T-helper 17 cell (primary cell): ENCODE results near the gene BANP. TPM values are rescaled to one million over a fixed set of nuclear protein-coding genes. Genes with fewer than 3 reads are reported as not detected.
"Not testable (repeated sequence)": the region's sequence is repeated elsewhere in the genome, so short reads cannot be mapped to it uniquely, and the experiment has no call there.

Experiments
- ATAC-seq: fragments of 150-1000 bp; cut with Tn5 transposase; 2 replicates; pipeline ENCODE4 v1.10.0; 2021; ENCODE audit warnings: mild to moderate bottlenecking, moderate library complexity
- DNase-seq, 3 donors: peaks; one replicate each; pipeline versions ENCODE4 v3.0.0 to v3.0.0-alpha.2; 2020 to 2021
- H3K9me3 ChIP-seq: one replicate; pipeline ENCODE4 v1.7.0; 2013; ENCODE audit warnings: low read length, mild to moderate bottlenecking; ENCODE audit not compliant: control insufficient read depth, poor library complexity, severe bottlenecking
- H3K27ac Mint-ChIP-seq: one replicate; pipeline ENCODE4 v1.8.0; 2022; ENCODE audit warnings: mild to moderate bottlenecking, moderate library complexity, mixed read lengths
- H3K27me3 Mint-ChIP-seq: one replicate; pipeline ENCODE4 v1.8.0; 2022; ENCODE audit warnings: mixed read lengths
- H3K36me3 Mint-ChIP-seq: one replicate; pipeline ENCODE4 v1.8.0; 2022; ENCODE audit warnings: low read depth, mixed read lengths
- H3K4me1 Mint-ChIP-seq: one replicate; pipeline ENCODE4 v1.8.0; 2022; ENCODE audit warnings: mild to moderate bottlenecking, mixed read lengths
- H3K4me3 Mint-ChIP-seq: one replicate; pipeline ENCODE4 v1.8.0; 2022; ENCODE audit warnings: mild to moderate bottlenecking, moderate library complexity, mixed read lengths
- total RNA-seq, 4 donors: library from RNA in 2 of 4; stranded (reverse) in 2 of 4; gene quantifications; one replicate each; pipeline ENCODE4 v1.2.3 and lab custom pipeline; 2022 to 2026

BANP gene
- total RNA-seq, 2 donors from 2014 or later: 46.9 to 47.9 TPM

DNA sequence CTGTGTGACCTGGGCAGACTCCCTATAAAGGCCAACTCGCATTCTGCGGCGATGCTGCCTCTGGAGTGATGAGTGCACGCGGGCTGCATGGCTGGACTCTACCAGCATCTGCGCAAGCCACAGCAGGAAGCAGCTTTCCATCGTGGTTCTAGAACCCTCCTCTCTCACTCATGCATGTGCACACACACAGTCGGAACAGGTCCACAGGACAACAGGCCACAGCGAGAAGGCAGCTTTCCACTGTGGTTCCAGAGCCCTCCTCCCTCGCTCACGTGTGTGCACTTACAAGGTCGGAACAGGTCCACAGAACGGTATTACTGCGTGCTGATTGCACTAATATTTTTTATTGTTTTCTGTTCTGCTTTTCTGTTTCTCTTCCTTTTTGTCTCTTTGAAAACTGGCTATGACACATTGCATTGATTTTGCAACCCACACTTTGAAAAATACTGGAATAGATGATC lies 92.9 kb downstream of the BANP start:
- peak; percentile 46 for ATAC-seq
- H3K4me1 Mint-ChIP-seq, H3K27me3 Mint-ChIP-seq, H3K36me3 Mint-ChIP-seq, DNase-seq, H3K9me3 ChIP-seq, H3K4me3 Mint-ChIP-seq, H3K27ac Mint-ChIP-seq: not testable (repeated sequence)

DNA sequence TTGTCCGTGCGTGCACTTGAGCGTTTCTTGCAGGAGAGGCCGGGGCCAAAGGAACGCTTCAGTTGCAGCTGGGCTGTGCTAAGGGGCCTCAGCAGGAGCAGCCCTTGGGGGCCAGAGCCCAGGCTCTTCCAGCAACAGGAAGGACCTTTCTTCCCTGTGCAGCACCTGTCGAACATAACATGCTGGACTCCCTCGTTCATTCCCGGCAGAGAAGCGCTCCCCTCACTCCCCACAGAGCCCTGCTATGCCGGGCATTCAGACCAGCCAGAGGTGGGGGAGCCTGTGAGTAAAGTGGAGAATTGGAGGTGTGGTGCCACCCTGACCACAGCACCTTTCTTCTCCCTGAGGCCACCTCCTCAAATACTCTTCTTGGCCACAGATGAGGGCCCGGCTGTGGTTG lies 94.1 kb downstream of the BANP start:
- not testable (repeated sequence) for H3K27me3 Mint-ChIP-seq, H3K4me3 Mint-ChIP-seq, H3K4me1 Mint-ChIP-seq, DNase-seq, ATAC-seq, H3K36me3 Mint-ChIP-seq, H3K9me3 ChIP-seq
- peak overlapping the region; percentile 27 for H3K27ac Mint-ChIP-seq

DNA sequence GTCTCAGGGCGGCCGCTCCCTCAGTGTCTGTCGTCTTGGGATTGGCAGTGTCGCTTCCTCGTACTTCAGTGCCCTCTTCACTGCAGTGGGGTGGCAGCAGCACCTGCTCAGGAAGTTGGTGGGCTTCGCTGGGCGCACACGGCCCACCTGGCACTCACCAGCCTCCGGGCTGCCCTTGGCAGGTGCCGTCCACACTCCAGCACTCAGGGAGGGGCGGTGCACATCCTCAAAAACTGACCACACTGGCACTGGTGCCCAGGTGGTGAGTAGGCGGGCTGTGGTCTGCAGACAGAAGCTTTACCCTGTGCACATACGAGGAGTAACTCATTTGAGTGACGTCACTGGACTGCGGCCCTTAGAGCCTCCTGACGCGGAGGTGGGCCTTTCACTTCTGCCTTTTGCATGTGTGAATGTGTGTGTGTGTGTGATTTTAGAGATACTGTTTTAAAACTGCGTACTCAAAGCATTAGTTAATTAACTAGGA lies 94.6 kb downstream of the BANP start:
- H3K4me3 Mint-ChIP-seq: no peak overlapping the region
- H3K36me3 Mint-ChIP-seq: peaks cover 2% of the 10 kb centered on the region
- ATAC-seq (peak; percentile 78), DNase-seq (no peak)
- H3K9me3 ChIP-seq: no peaks in the 10 kb centered on the region
- H3K4me1 Mint-ChIP-seq: peaks cover 6% of the 10 kb centered on the region
- peak overlapping the region; percentile 27 for H3K27ac Mint-ChIP-seq
- H3K27me3 Mint-ChIP-seq: no peaks in the 10 kb centered on the region

- DNase-seq (no peak), ATAC-seq (no peak)
- Mint-ChIP-seq H3K27me3 (no peaks in the 10 kb centered on the region), H3K36me3 (no peaks in the 10 kb centered on the region), H3K4me1 (peaks cover 4% of the 10 kb centered on the region), H3K4me3 (no peak overlapping the region), H3K27ac (no peak overlapping the region)
- no peaks in the 10 kb centered on the region for H3K9me3 ChIP-seq
Observed at GRCh38 chr16:88047462-88047861, 96.2 kb downstream of the BANP start.

- ATAC-seq (no peak), DNase-seq (no peak)
- Mint-ChIP-seq H3K4me1 (peaks cover 2% of the 10 kb centered on the region), H3K27ac (no peak overlapping the region), H3K36me3 (no peaks in the 10 kb centered on the region), H3K27me3 (no peaks in the 10 kb centered on the region), H3K4me3 (no peak overlapping the region)
- H3K9me3 ChIP-seq: no peaks in the 10 kb centered on the region
Observed at GRCh38 chr16:88048985-88049384, 97.8 kb downstream of the BANP start.

DNA sequence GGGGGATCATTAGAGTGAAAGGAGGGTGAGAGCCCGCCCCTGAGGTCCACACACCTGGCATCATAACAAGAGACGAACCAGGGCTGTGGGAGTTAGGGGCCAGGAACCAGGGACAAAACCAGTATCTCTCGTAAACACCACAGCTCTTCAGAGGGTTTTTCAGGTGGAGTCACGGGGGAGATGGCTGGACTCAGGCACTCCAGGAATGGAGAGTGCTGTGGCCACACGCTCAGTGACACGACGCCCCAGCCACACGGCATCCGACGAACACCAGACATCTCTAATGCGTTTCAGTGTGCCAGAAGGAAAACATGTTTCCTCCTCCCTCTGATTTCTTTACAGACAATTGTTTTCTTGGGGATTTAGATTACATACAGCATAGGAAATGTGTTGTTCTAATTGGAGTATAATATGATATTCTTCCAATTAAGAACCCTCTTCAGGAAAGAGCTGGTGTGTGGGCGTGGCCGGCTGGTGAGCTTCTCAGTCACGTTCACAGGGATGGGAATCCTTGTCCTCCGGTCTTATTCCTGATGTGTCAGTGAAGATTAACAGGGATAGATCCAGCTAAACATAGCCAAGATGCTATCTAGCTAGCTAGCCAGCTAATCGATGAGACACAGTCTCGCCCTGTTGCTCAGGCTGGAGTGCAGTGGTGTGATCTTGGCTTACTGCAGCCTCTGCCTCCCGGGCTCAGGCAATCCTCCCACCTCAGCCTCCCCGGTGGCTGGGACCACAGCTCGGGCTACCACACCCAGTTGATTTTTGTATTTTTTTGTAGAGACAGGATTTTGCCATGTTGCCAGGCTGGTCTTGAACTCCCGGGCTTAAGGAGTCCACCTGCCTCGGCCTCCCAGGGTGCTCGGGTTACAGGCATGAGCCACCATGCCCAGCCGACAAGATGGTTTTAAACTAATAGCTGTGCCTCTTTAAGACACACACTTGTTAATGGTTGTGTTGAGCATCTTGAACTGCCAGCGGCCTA lies 98.6 kb downstream of the BANP start:
- DNase-seq (no peak), ATAC-seq (no peak)
- no peak overlapping the region for H3K4me3 Mint-ChIP-seq
- peaks cover 2% of the 10 kb centered on the region for H3K4me1 Mint-ChIP-seq
- no peaks in the 10 kb centered on the region for H3K27me3 Mint-ChIP-seq
- H3K27ac Mint-ChIP-seq: no peak overlapping the region
- H3K36me3 Mint-ChIP-seq: no peaks in the 10 kb centered on the region
- H3K9me3 ChIP-seq: no peaks in the 10 kb centered on the region

GRCh38 chr16:88050952-88051660 lies 99.9 kb downstream of the BANP start:
- no peak for ATAC-seq
- Mint-ChIP-seq H3K36me3 (no peaks in the 10 kb centered on the region), H3K4me3 (no peak overlapping the region), H3K27ac (no peak overlapping the region), H3K4me1 (peaks cover 2% of the 10 kb centered on the region), H3K27me3 (no peaks in the 10 kb centered on the region)
- no peaks in the 10 kb centered on the region for H3K9me3 ChIP-seq
- no peak for DNase-seq

GRCh38 chr16:88052661-88053060 lies 101.4 kb downstream of the BANP start:
- peaks cover 2% of the 10 kb centered on the region for H3K4me1 Mint-ChIP-seq
- H3K27ac Mint-ChIP-seq: no peak overlapping the region
- no peak overlapping the region for H3K4me3 Mint-ChIP-seq
- DNase-seq (no peak), ATAC-seq (no peak)
- H3K27me3 Mint-ChIP-seq: no peaks in the 10 kb centered on the region
- no peaks in the 10 kb centered on the region for H3K9me3 ChIP-seq
- H3K36me3 Mint-ChIP-seq: no peaks in the 10 kb centered on the region

DNA sequence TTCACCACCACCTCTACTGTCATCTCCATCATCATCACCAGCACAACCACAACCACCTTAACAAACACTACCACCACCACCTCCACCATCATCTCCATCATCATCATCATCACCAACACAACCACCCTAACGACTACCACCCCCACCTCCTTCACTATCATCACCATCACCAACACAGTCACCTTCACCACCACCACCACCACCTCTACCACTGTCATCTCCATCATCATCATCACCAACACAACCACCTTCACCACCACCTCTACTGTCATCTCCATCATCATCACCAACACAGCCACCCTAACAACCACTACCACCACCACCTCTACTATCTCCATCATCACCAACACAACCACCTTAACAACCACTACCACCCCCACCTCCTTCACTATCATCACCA lies 102.2 kb downstream of the BANP start:
- not testable (repeated sequence) for ATAC-seq, DNase-seq, H3K9me3 ChIP-seq, H3K4me3 Mint-ChIP-seq, H3K27ac Mint-ChIP-seq, H3K36me3 Mint-ChIP-seq, H3K27me3 Mint-ChIP-seq, H3K4me1 Mint-ChIP-seq

GRCh38 chr16:88055356-88055755 lies 104.1 kb downstream of the BANP start:
- Mint-ChIP-seq H3K4me3 (no peak overlapping the region), H3K27ac (no peak overlapping the region), H3K27me3 (no peaks in the 10 kb centered on the region), H3K36me3 (no peaks in the 10 kb centered on the region), H3K4me1 (no peaks in the 10 kb centered on the region)
- no peaks in the 10 kb centered on the region for H3K9me3 ChIP-seq
- ATAC-seq (no peak), DNase-seq (no peak)

- no peak overlapping the region for H3K4me3 Mint-ChIP-seq
- H3K9me3 ChIP-seq: no peaks in the 10 kb centered on the region
- ATAC-seq (no peak), DNase-seq (no peak)
- no peak overlapping the region for H3K27ac Mint-ChIP-seq
- H3K36me3 Mint-ChIP-seq: no peaks in the 10 kb centered on the region
- H3K4me1 Mint-ChIP-seq: no peaks in the 10 kb centered on the region
- H3K27me3 Mint-ChIP-seq: no peaks in the 10 kb centered on the region
Observed at GRCh38 chr16:88056212-88056611, 105.0 kb downstream of the BANP start.

DNA sequence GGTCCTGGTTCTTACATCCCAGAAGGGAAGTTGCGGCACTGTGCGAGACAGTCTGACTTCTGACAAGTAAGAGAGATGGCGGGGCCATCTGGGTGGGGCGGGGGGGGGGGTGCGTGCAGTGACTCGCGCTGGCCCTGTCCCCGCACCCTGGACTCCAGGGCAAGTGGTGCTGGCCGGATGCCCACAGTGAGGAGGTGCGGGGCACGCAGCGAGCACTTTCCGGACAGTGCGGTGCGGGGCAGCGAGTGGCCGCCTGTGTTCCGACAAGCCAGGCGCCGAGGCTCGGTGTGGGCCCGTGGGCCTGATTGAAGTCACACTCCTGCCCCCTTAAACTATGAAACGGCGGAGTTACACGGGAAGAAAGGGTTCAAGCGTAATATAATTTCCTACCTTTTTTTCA lies 106.4 kb downstream of the BANP start:
- Mint-ChIP-seq H3K4me1 (no peaks in the 10 kb centered on the region), H3K27me3 (no peaks in the 10 kb centered on the region), H3K36me3 (no peaks in the 10 kb centered on the region), H3K4me3 (no peak overlapping the region), H3K27ac (no peak overlapping the region)
- ATAC-seq (no peak), DNase-seq (no peak)
- H3K9me3 ChIP-seq: no peaks in the 10 kb centered on the region

DNA sequence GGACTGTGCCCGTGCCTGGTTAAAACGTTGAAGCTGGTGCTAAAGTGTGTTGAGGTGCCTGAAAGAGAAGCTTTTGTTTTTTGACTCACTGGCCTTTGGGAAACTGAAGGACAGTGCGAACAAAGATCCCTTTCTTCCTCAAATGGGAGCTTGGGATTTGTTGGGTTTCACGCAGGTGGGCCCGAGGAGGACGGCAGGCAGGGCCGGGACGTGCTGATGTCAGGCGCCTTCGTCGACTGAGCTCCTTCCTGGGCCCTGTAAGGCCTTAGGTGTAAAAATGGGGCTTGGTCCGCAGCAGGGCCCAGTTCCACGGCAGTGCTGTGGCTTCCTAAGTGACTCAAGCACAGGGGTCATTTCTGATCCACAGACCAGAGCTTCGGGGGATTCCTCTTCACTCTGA lies 106.9 kb downstream of the BANP start:
- H3K27me3 Mint-ChIP-seq: no peaks in the 10 kb centered on the region
- no peak overlapping the region for H3K4me3 Mint-ChIP-seq
- no peak overlapping the region for H3K27ac Mint-ChIP-seq

More for the DNA sequence above, 106.9 kb downstream of the BANP start:
- Mint-ChIP-seq H3K36me3 (no peaks in the 10 kb centered on the region), H3K4me1 (no peaks in the 10 kb centered on the region)
- ATAC-seq (no peak), DNase-seq (no peak)
- no peaks in the 10 kb centered on the region for H3K9me3 ChIP-seq
